ENCODE results near the gene C1orf105. TPM values are rescaled to one million over a fixed set of nuclear protein-coding genes. Genes with fewer than 3 reads are reported as not detected.

Gene C1orf105
- total RNA-seq, 4 donors from 2014 or later = not detected

- no peak overlapping the region for H3K4me3 ChIP-seq
- no peaks in the 10 kb centered on the region for H3K27me3 ChIP-seq
- H3K36me3 ChIP-seq = no peaks in the 10 kb centered on the region
- no peak for TF ChIP-seq POLR2A (IDR thresholded peaks at IDR 0.05)
- TF ChIP-seq POLR2AphosphoS5 (IDR thresholded peaks at IDR 0.05) = no peak
- TF ChIP-seq CTCF (IDR thresholded peaks at IDR 0.05) = no peak
- TF ChIP-seq EP300 (IDR thresholded peaks at IDR 0.05) = no peak
- no peak for ATAC-seq
- H3K27ac ChIP-seq = no peak overlapping the region
- peaks cover 0 to 19% (median 0%) of the 10 kb centered on the region in 3 donors for H3K4me1 ChIP-seq
- 87 to 100% methylated on average over 2 of the region's 2 CpGs for WGBS, 2 donors (ENCODE audit: low coverage in 1 of 2)
- H3K9me3 ChIP-seq = no peaks in the 10 kb centered on the region
Measured at GRCh38 chr1:172498857-172499256, 78.4 kb downstream of the C1orf105 start.

- no peak overlapping the region for H3K4me3 ChIP-seq
- H3K36me3 ChIP-seq = no peaks in the 10 kb centered on the region
- H3K27ac ChIP-seq = no peak overlapping the region
- H3K27me3 ChIP-seq = no peaks in the 10 kb centered on the region
- TF ChIP-seq POLR2A (IDR thresholded peaks at IDR 0.05) = no peak
- TF ChIP-seq EP300 (IDR thresholded peaks at IDR 0.05) = no peak
- no peak for TF ChIP-seq CTCF (IDR thresholded peaks at IDR 0.05)
- TF ChIP-seq POLR2AphosphoS5 (IDR thresholded peaks at IDR 0.05) = no peak
- no peak for ATAC-seq
- peaks cover 0 to 19% (median 0%) of the 10 kb centered on the region in 3 donors for H3K4me1 ChIP-seq
- 64 to 73% methylated on average over 2 to 3 of the region's 3 CpGs for WGBS, 2 donors (ENCODE audit: low coverage in 1 of 2)
- H3K9me3 ChIP-seq = no peaks in the 10 kb centered on the region
Measured at GRCh38 chr1:172499636-172500141, 79.2 kb downstream of the C1orf105 start.

- H3K4me1 ChIP-seq = peaks cover 0 to 19% (median 0%) of the 10 kb centered on the region in 3 donors
- H3K4me3 ChIP-seq = no peak overlapping the region
- H3K27me3 ChIP-seq = no peaks in the 10 kb centered on the region
- no peaks in the 10 kb centered on the region for H3K36me3 ChIP-seq
- WGBS, 2 donors (ENCODE audit: low coverage in 1 of 2) = 83% methylated on average over 1 of the region's 2 CpGs; no CpG with 5 or more reads in 1 of the 2 donors
- H3K27ac ChIP-seq = no peak overlapping the region
- H3K9me3 ChIP-seq = no peaks in the 10 kb centered on the region
- ATAC-seq = no peak
- TF ChIP-seq EP300 (IDR thresholded peaks at IDR 0.05) = no peak
- TF ChIP-seq POLR2A (IDR thresholded peaks at IDR 0.05) = no peak
- TF ChIP-seq CTCF (IDR thresholded peaks at IDR 0.05) = no peak
- TF ChIP-seq POLR2AphosphoS5 (IDR thresholded peaks at IDR 0.05) = no peak
Measured at GRCh38 chr1:172500207-172500606, 79.7 kb downstream of the C1orf105 start.

- no peaks in the 10 kb centered on the region for H3K9me3 ChIP-seq
- TF ChIP-seq EP300 (IDR thresholded peaks at IDR 0.05) (no peak), POLR2AphosphoS5 (IDR thresholded peaks at IDR 0.05) (no peak), CTCF (IDR thresholded peaks at IDR 0.05) (no peak), POLR2A (IDR thresholded peaks at IDR 0.05) (no peak)
- H3K27me3 ChIP-seq = no peaks in the 10 kb centered on the region
- no peak overlapping the region for H3K4me3 ChIP-seq
- peaks cover 0 to 10% (median 0%) of the 10 kb centered on the region in 3 donors for H3K4me1 ChIP-seq
- no peaks in the 10 kb centered on the region for H3K36me3 ChIP-seq
- ATAC-seq = no peak
- peak overlapping the region in 1 of 4 donors; percentile 40 for H3K27ac ChIP-seq
Measured at GRCh38 chr1:172507741-172508140, 87.3 kb downstream of the C1orf105 start.

GRCh38 chr1:172510479-172510878 is 90.0 kb downstream of the C1orf105 start:
- TF ChIP-seq POLR2AphosphoS5 (IDR thresholded peaks at IDR 0.05) = no peak
- TF ChIP-seq CTCF (IDR thresholded peaks at IDR 0.05) = no peak
- TF ChIP-seq POLR2A (IDR thresholded peaks at IDR 0.05) = no peak
- no peak for TF ChIP-seq EP300 (IDR thresholded peaks at IDR 0.05)
- H3K36me3 ChIP-seq = no peaks in the 10 kb centered on the region
- WGBS, 2 donors (ENCODE audit: low coverage in 1 of 2) = 86 to 100% methylated on average over 2 of the region's 3 CpGs
- peaks cover 0 to 10% (median 0%) of the 10 kb centered on the region in 3 donors for H3K4me1 ChIP-seq
- no peaks in the 10 kb centered on the region for H3K27me3 ChIP-seq
- no peaks in the 10 kb centered on the region for H3K9me3 ChIP-seq
- no peak overlapping the region for H3K4me3 ChIP-seq
- no peak for ATAC-seq
- H3K27ac ChIP-seq = no peak overlapping the region

All from gastroesophageal sphincter (tissue), 4 donors.